Measurements from ENCODE around the gene OR11H6.

GRCh38 chr14:20177433-20177974 is 46.0 kb upstream of the OR11H6 start:
- TF ChIP-seq CTCF (conservative IDR thresholded peaks at IDR 0.05 in 1 of 2, IDR thresholded peaks at IDR 0.05 in 1 of 2; ENCODE audit: low read depth in 1 of 2, low read length in 2 of 2), result no peak
- no peak for TF ChIP-seq EZH2 (IDR thresholded peaks at IDR 0.05; ENCODE audit: low read length, missing control alignments)
